LNCAP (cell line): Measurements from ENCODE around the gene PSORS1C2.

Experiments
- TF ChIP-seq, protein P1 (sequence below): fragments of 450-650 bp; IDR thresholded peaks from 2 replicates; pipeline ENCODE4 v1.5.1; 2017; ENCODE audit warnings: mild to moderate bottlenecking

PSORS1C2 gene

GRCh38 chr6:31175971-31176370 lies 37.1 kb upstream of the PSORS1C2 start:
- TF ChIP-seq, protein P1, sequence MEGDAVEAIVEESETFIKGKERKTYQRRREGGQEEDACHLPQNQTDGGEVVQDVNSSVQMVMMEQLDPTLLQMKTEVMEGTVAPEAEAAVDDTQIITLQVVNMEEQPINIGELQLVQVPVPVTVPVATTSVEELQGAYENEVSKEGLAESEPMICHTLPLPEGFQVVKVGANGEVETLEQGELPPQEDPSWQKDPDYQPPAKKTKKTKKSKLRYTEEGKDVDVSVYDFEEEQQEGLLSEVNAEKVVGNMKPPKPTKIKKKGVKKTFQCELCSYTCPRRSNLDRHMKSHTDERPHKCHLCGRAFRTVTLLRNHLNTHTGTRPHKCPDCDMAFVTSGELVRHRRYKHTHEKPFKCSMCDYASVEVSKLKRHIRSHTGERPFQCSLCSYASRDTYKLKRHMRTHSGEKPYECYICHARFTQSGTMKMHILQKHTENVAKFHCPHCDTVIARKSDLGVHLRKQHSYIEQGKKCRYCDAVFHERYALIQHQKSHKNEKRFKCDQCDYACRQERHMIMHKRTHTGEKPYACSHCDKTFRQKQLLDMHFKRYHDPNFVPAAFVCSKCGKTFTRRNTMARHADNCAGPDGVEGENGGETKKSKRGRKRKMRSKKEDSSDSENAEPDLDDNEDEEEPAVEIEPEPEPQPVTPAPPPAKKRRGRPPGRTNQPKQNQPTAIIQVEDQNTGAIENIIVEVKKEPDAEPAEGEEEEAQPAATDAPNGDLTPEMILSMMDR, result no peak

- TF ChIP-seq, protein P1, result no peak
Measured at GRCh38 chr6:31174378-31174777, 35.5 kb upstream of the PSORS1C2 start.

DNA sequence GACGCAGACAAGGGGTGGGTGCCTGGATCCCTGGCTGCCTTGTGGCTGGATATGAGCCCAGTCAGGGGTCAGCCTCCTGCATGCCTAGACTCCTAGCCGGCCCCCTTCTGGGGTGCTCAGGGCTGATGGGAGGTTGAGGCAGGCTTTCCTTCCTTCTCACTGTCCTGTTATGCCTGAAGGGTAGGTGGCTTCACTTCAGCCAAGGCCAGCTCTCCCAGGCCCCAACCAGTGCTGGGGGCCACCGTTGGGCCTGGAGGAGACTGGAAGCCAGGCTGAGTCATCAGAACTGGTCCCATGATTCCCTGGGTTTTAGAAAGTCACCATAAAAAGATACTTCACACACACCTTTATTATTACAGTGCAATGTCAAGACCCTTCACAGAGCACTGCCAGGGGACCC lies 34.5 kb upstream of the PSORS1C2 start:
- TF ChIP-seq, protein P1, result no peak

GRCh38 chr6:31172973-31173384 lies 34.1 kb upstream of the PSORS1C2 start:
- TF ChIP-seq, protein P1, result no peak

DNA sequence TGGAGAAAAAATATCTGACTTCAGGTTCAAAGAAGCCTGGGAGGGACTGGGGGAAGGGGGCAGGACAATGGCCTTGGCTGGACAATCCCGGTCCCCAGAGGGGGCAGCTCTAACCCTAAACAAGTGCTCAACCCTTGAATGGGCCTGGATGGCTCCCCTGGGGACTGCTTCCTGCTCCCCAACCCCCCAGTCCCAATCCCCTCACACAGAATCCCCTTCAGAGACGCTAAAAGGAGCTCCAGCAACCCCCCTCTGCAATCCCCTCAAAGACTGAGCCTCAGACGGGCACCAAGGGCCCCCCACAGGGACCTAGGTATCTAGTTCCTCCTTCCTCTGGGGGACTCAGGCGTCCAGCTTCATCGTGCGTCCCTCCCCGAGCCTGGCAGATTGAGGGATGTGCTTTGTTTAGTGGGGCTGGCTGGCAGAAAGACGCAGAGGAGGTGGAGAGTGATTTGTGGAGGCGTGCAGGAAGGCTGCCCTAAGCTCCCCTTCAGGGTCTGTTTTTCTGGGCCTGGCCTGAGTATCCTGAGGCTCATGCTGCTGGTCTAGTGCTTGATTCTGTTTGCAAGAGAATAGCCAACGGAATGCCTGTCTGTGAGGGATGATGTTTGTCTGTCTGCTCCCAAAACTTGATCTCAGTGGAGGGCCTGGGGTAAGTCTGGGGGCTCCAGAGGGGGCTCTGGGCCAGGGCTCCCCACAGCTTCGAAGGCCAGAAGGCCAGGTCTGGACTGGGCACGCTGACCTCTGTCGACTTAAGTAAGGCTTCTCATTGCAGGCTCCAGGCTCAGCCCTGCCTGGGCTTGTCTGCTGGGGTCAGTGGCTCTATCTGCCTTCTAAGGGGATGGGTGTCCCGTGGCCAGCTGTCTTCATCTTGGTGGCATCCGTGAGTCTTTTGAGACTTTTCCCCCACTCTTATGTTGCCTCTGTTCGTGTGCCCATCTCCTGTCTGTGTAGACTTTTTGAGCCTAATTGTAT lies 33.4 kb upstream of the PSORS1C2 start:
- TF ChIP-seq, protein P1, result no peak

GRCh38 chr6:31170987-31171671 lies 32.3 kb upstream of the PSORS1C2 start:
- TF ChIP-seq, protein P1, result no peak

DNA sequence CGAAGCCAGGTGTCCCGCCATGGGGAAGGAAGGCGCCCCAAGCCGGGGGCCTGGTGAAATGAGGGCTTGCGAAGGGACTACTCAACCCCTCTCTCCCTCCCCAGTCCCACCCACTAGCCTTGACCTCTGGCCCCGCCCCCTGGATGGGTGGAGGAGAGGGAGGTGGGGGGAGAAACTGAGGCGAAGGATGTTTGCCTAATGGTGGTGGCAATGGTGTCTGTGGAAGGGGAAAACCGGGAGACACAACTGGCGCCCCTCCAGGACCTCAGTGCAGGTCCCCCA lies 31.7 kb upstream of the PSORS1C2 start, which contains the start of gene POU5F1:
TSS of gene POU5F1 (minus strand) at position 83 of the 282 bp plus-strand sequence. CDS start at position 21, 62 bp downstream.
- TF ChIP-seq, protein P1, result no peak
